ENCODE results near the gene RIN3. TPM values are rescaled to one million over a fixed set of nuclear protein-coding genes. Genes with fewer than 3 reads are reported as not detected.

The RIN3 gene
- total RNA-seq, 1 donor, result 7.3 TPM

GRCh38 chr14:92560106-92560865 lies 46.7 kb downstream of the RIN3 start:
- H3K4me3 ChIP-seq (ENCODE audit: low read depth, low read length), result no peak overlapping the region
- no peak for TF ChIP-seq CTCF (IDR thresholded peaks at IDR 0.05; ENCODE audit: insufficient read depth, low read depth, low read length)
- DNase-seq (ENCODE audit: low read depth), result no peak

GRCh38 chr14:92561906-92562479 lies 48.4 kb downstream of the RIN3 start:
- H3K4me3 ChIP-seq (ENCODE audit: low read depth, low read length), result no peak overlapping the region
- no peak for DNase-seq (ENCODE audit: low read depth)
- TF ChIP-seq CTCF (IDR thresholded peaks at IDR 0.05; ENCODE audit: insufficient read depth, low read depth, low read length), result no peak

GRCh38 chr14:92563359-92563758 lies 49.8 kb downstream of the RIN3 start:
- DNase-seq (ENCODE audit: low read depth), result no peak
- H3K4me3 ChIP-seq (ENCODE audit: low read depth, low read length), result no peak overlapping the region
- TF ChIP-seq CTCF (IDR thresholded peaks at IDR 0.05; ENCODE audit: insufficient read depth, low read depth, low read length), result no peak

GRCh38 chr14:92563765-92564285 lies 50.2 kb downstream of the RIN3 start:
- no peak for DNase-seq (ENCODE audit: low read depth)
- no peak overlapping the region for H3K4me3 ChIP-seq (ENCODE audit: low read depth, low read length)
- TF ChIP-seq CTCF (IDR thresholded peaks at IDR 0.05; ENCODE audit: insufficient read depth, low read depth, low read length), result no peak

- TF ChIP-seq CTCF (IDR thresholded peaks at IDR 0.05; ENCODE audit: insufficient read depth, low read depth, low read length), result no peak
- H3K4me3 ChIP-seq (ENCODE audit: low read depth, low read length), result no peak overlapping the region
- DNase-seq (ENCODE audit: low read depth), result no peak
These were observed 50.9 kb downstream of the RIN3 start for GRCh38 chr14:92564344-92565039.

- DNase-seq (ENCODE audit: low read depth), result no peak
- TF ChIP-seq CTCF (IDR thresholded peaks at IDR 0.05; ENCODE audit: insufficient read depth, low read depth, low read length), result no peak
- H3K4me3 ChIP-seq (ENCODE audit: low read depth, low read length), result no peak overlapping the region
These were observed 51.6 kb downstream of the RIN3 start for GRCh38 chr14:92565040-92565717.

All from fibroblast of villous mesenchyme (primary cell).